GM12874 (cell line): ENCODE measurements around the gene CDKAL1.
A peak's percentile ranks its signal among the peaks of the same experiment; 100 is the strongest.

ENCODE experiments used
- CTCF ChIP-seq: IDR thresholded peaks from 2 replicates; pipeline ENCODE4 v1.5.1; 2011; ENCODE audit warnings: low read depth, mild to moderate bottlenecking, control low read depth, low read length, moderate library complexity; ENCODE audit not compliant: insufficient read depth

Gene CDKAL1

GRCh38 chr6:20873425-20874190, 339.4 kb downstream of the CDKAL1 start:
- no peak for TF ChIP-seq CTCF

- TF ChIP-seq CTCF: peak; percentile 14; the same call in 1 of the 2 replicates
Observed at GRCh38 chr6:20875369-20875963, 341.2 kb downstream of the CDKAL1 start.

- TF ChIP-seq CTCF: no peak
Observed at GRCh38 chr6:20876036-20876435, 341.8 kb downstream of the CDKAL1 start.

GRCh38 chr6:20876561-20876960, 342.3 kb downstream of the CDKAL1 start:
- no peak for TF ChIP-seq CTCF

GRCh38 chr6:20877008-20877937, 343.0 kb downstream of the CDKAL1 start:
- no peak for TF ChIP-seq CTCF

- TF ChIP-seq CTCF: no peak
Observed at GRCh38 chr6:20879121-20879520, 344.9 kb downstream of the CDKAL1 start.

- no peak for TF ChIP-seq CTCF
Observed at GRCh38 chr6:20879526-20879925, 345.3 kb downstream of the CDKAL1 start.
